K562 (cell line): ENCODE results near the gene ITGB2. TPM values are rescaled to one million over a fixed set of nuclear protein-coding genes. Genes with fewer than 3 reads are reported as not detected.

Experiments
- ATAC-seq: fragments of 200-7000 bp; cut with Tn5 transposase; 3 replicates; pipeline ENCODE4 v1.9.1; 2020; ENCODE audit warnings: moderate library complexity
- BruUV-seq: library from RNA; stranded (reverse); fragments of 400-500 nt; replicated peaks from 2 replicates; lab custom pipeline; 2021; lab: Mats Ljungman, UMichigan
- CTCF ChIA-PET: fragments of 300-600 bp; formaldehyde crosslinking; extraction: SDS; loops from one replicate; lab custom pipeline; 2021; ENCODE audit warnings: low intra/inter-chr PET ratio; lab: Yijun Ruan, JAX
- POLR2A ChIA-PET: fragments of 300-600, 350-650 bp; sonication (Branson Sonifier 250); formaldehyde crosslinking; extraction: SDS; loops from one replicate; lab custom pipeline; 2021; ENCODE audit warnings: antibody characterized with exemption, inconsistent platforms; lab: Yijun Ruan, JAX
- DNase-seq, 4 experiments: peaks; one replicate each; pipeline versions ENCODE4 v3.0.0 to v3.0.0-alpha.2; 2011 to 2018; ENCODE audit warnings: low spot score in 3 of 4, mixed read lengths in 3 of 4; ENCODE audit errors: extremely low read depth in 1 of 4
- FAIRE-seq: peaks from 2 replicates; lab custom pipeline; 2011; peaks lifted over from hg19 to GRCh38; lab: Jason Lieb, UNC
- H2AFZ ChIP-seq: 2 replicates; pipeline ENCODE4 v1.6.0; 2011; ENCODE audit warnings: low read depth, low read length, control low read depth, inconsistent platforms
- H3K27ac ChIP-seq: fragments of 200-600 bp; 3 replicates; pipeline ENCODE4 v1.8.0; 2011; ENCODE audit warnings: low read depth, mild to moderate bottlenecking, control low read depth, inconsistent platforms, low read length, moderate library complexity, mixed read lengths; ENCODE audit errors: extremely low read depth
- H3K27me3 ChIP-seq, 2 experiments: fragments of 300-600 bp in 1 of 2; 2 replicates in 1 of 2; 3 replicates in 1 of 2; pipeline versions ENCODE4 v1.6.0 to v1.8.0; 2011; ENCODE audit warnings: inconsistent platforms in 2 of 2, low read length in 2 of 2, mild to moderate bottlenecking in 1 of 2, mixed read lengths in 1 of 2, moderate library complexity in 1 of 2; ENCODE audit not compliant: control insufficient read depth in 2 of 2, insufficient read depth in 2 of 2
- H3K36me3 ChIP-seq: fragments of 300-600 bp; 3 replicates; pipeline ENCODE4 v1.8.0; 2011; ENCODE audit warnings: mild to moderate bottlenecking, low read length, inconsistent platforms; ENCODE audit not compliant: control insufficient read depth, insufficient read depth
- H3K4me1 ChIP-seq, 2 experiments: fragments of 200-600 bp in 1 of 2; replicated peaks in 1 of 2; 2 replicates in 1 of 2; 3 replicates in 1 of 2; pipeline versions ENCODE4 v1.5.1 to v1.8.0; 2011; ENCODE audit warnings: inconsistent platforms in 2 of 2, low read length in 2 of 2, mild to moderate bottlenecking in 1 of 2, mixed read lengths in 1 of 2, moderate library complexity in 1 of 2; ENCODE audit not compliant: control insufficient read depth in 2 of 2, insufficient read depth in 2 of 2
- H3K4me2 ChIP-seq: 2 replicates; pipeline ENCODE4 v1.6.1; 2011; ENCODE audit warnings: low read length, control low read depth, inconsistent platforms, mixed read lengths; ENCODE audit not compliant: insufficient read depth
- H3K4me3 ChIP-seq: fragments of 200-600 bp; sonication (generic), shearing (Covaris generic); 2 replicates; pipeline ENCODE4 v1.5.1; 2016; ENCODE audit warnings: control low read depth, inconsistent platforms
- H3K79me2 ChIP-seq: fragments of 200-600 bp; 3 replicates; pipeline ENCODE4 v1.8.0; 2011; ENCODE audit warnings: low read length, inconsistent platforms; ENCODE audit not compliant: control insufficient read depth, insufficient read depth
- H3K9ac ChIP-seq, 2 experiments: 2 replicates each; pipeline versions ENCODE4 v1.6.0 to v1.6.1; 2011; ENCODE audit warnings: low read depth in 2 of 2, low read length in 2 of 2, control low read depth in 1 of 2, inconsistent platforms in 1 of 2, mild to moderate bottlenecking in 1 of 2, mixed read lengths in 1 of 2; ENCODE audit not compliant: insufficient read depth in 1 of 2
- H3K9me1 ChIP-seq: one replicate; pipeline ENCODE4 v1.6.0; 2011; ENCODE audit warnings: inconsistent platforms, mild to moderate bottlenecking, low read length, moderate library complexity; ENCODE audit not compliant: control insufficient read depth, insufficient read depth
- H3K9me3 ChIP-seq: replicated peaks from 2 replicates; pipeline ENCODE4 v1.5.1; 2011; ENCODE audit warnings: low read depth, low read length, inconsistent platforms; ENCODE audit not compliant: control insufficient read depth, insufficient read depth
- H4K20me1 ChIP-seq: replicated peaks from 2 replicates; pipeline ENCODE4 v1.6.1; 2011; ENCODE audit warnings: low read length, inconsistent platforms, mixed read lengths; ENCODE audit not compliant: control insufficient read depth, insufficient read depth
- FOXP4 ChIP-seq: sonication (generic); formaldehyde crosslinking; IDR thresholded peaks from 2 replicates; pipeline ENCODE4 v1.8.0; 2022; ENCODE audit warnings: mild to moderate bottlenecking, missing genetic modification reagents, borderline replicate concordance
- MEF2A ChIP-seq: IDR thresholded peaks from 2 replicates; pipeline ENCODE4 v1.6.1; 2011; ENCODE audit warnings: low read depth, mild to moderate bottlenecking, low read length, moderate library complexity; ENCODE audit not compliant: control insufficient read depth
- WGBS: fragments of 100-300 bp; shearing (Covaris generic); methylation state at CpG from one replicate; pipeline ENCODE4 v1.1.6; 2016; ENCODE audit warnings: low coverage, mixed read lengths; ENCODE audit not compliant: insufficient coverage; ENCODE audit errors: missing lambda C conversion rate; 5-methylcytosine and 5-hydroxymethylcytosine counted together
- in situ Hi-C: fragments of 300-500 bp; cut with MboI; formaldehyde crosslinking; loops from 4 replicates; pipeline ENCODE4 v1.15.0; 2018; ENCODE audit warnings: inconsistent platforms, mixed read lengths
- intact Hi-C: fragments of 100-400 bp; cut with micrococcal nuclease; formaldehyde crosslinking; loops from 2 replicates; pipeline ENCODE4 v1.14.2; 2022
- polyA plus RNA-seq, 8 experiments: library from polyadenylated mRNA; depleted of rRNA in 4 of 8; stranded (reverse) in 5 of 8; unstranded in 3 of 8; fragments of >200 nt; fragmentation: Nextera tagmentation in 2 of 8; fragmentation: Illumina TruSeq in 1 of 8; extraction: Ambion mirVana in 2 of 8; extraction: Trizol in 1 of 8; gene quantifications; 2 replicates each; pipeline versions ENCODE4 v1.2.1 to v1.2.3, GENCODE V29; 2011 to 2014; ENCODE audit warnings: inconsistent platforms in 1 of 8, missing spikeins in 1 of 8
- total RNA-seq, 7 experiments: library from RNA; depleted of rRNA in 6 of 7; stranded (reverse); fragments of >200 nt in 6 of 7; fragmentation: Illumina TruSeq in 2 of 7; extraction: Trizol in 2 of 7; gene quantifications; 2 replicates each; pipeline versions ENCODE4 v1.2.1 to v1.2.3, GENCODE V29; 2011 to 2021; ENCODE audit warnings: low replicate concordance in 1 of 7
- TF ChIP-seq, protein P1 (sequence below): sonication (generic); formaldehyde crosslinking; IDR thresholded peaks from 2 replicates; pipeline ENCODE4 v1.8.1; 2023; ENCODE audit warnings: mild to moderate bottlenecking, missing genetic modification reagents

ITGB2 gene
- total and polyA plus RNA-seq, 9 of the 15 experiments (the other 6 are each of a cell fraction or from before 2014, with no cell fraction given), result 0.07 to 1.3 (median 0.51) TPM; not detected in 2

DNA sequence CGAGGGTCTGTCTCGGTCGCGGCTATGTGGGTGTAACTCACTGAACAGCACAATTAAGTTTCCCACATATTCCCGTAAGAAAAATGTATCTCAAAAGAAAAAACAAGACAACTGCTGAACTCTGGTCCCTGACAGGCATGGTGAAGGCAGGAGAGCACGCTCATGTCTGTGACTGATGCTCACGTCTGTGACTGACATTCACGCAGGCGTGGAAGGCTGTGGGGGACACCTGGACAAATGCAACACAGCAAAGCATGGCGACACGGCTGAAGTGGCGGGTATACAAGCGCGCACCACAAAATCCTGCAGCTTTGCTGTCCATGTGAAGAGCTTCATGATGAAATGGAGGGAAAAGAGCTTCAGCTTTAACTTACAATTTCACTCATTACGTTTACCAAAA, 53.2 kb downstream of the ITGB2 start:
- no peak overlapping the region for H3K4me2 ChIP-seq
- FAIRE-seq, result no peak
- POLR2A ChIA-PET, result interaction anchor here (0.7 kb wide), 1 partner anchor 13 kb away, joined by 4 read pairs; no protein-coding TSS in a partner anchor

More for the DNA sequence above, 53.2 kb downstream of the ITGB2 start:
- Histone ChIP-seq H3K79me2 (peaks cover 91% of the 10 kb centered on the region), H3K9me1 (peaks cover 22% of the 10 kb centered on the region), H4K20me1 (peaks cover 52% of the 10 kb centered on the region), H3K27me3 (no peaks in the 10 kb centered on the region), H3K27ac (no peak overlapping the region), H3K36me3 (peaks cover 41% of the 10 kb centered on the region), H3K9ac (peak overlapping the region in 1 of 2 experiments; percentile 56; a peak in 1 of 4 replicates), H3K9me3 (no peaks in the 10 kb centered on the region), H3K4me3 (no peak overlapping the region), H2AFZ (no peak overlapping the region), H3K4me1 (peaks cover 37 to 58% of the 10 kb centered on the region in 2 experiments)
- TF ChIP-seq MEF2A, result no peak
- TF ChIP-seq FOXP4, result no peak
- TF ChIP-seq, protein P1, sequence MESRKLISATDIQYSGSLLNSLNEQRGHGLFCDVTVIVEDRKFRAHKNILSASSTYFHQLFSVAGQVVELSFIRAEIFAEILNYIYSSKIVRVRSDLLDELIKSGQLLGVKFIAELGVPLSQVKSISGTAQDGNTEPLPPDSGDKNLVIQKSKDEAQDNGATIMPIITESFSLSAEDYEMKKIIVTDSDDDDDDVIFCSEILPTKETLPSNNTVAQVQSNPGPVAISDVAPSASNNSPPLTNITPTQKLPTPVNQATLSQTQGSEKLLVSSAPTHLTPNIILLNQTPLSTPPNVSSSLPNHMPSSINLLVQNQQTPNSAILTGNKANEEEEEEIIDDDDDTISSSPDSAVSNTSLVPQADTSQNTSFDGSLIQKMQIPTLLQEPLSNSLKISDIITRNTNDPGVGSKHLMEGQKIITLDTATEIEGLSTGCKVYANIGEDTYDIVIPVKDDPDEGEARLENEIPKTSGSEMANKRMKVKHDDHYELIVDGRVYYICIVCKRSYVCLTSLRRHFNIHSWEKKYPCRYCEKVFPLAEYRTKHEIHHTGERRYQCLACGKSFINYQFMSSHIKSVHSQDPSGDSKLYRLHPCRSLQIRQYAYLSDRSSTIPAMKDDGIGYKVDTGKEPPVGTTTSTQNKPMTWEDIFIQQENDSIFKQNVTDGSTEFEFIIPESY, result peak; percentile 71
- CTCF ChIA-PET, result no interaction called here
- in situ Hi-C loops, result no loop called here
- no peak for ATAC-seq
- BruUV-seq, result no TSS peak
- 88% methylated on average over 12 of the region's 15 CpGs for WGBS
- intact Hi-C loops, result no loop called here
- no peak for DNase-seq
